IMR-90 (cell line): ENCODE measurements around the gene ORC5. TPM values are rescaled to one million over a fixed set of nuclear protein-coding genes. Genes with fewer than 3 reads are reported as not detected.

ENCODE experiments used
- ATAC-seq: fragments of 200-7000 bp; cut with Tn5 transposase; 2 replicates; pipeline ENCODE4 v1.9.1; 2020; ENCODE audit warnings: low read depth, mild to moderate bottlenecking, moderate library complexity
- BruUV-seq: library from RNA; stranded (reverse); fragments of 400-500 nt; replicated peaks from 2 replicates; lab custom pipeline; 2021; lab: Mats Ljungman, UMichigan
- CTCF ChIA-PET: fragments of 300-600 bp; formaldehyde crosslinking; extraction: SDS; loops from one replicate; lab custom pipeline; 2021; ENCODE audit warnings: antibody characterized with exemption; lab: Yijun Ruan, JAX
- POLR2A ChIA-PET: fragments of 300-600 bp; sonication (Branson Sonifier 250); formaldehyde crosslinking; loops from one replicate; lab custom pipeline; 2022; ENCODE audit warnings: antibody characterized with exemption; ENCODE audit not compliant: unreplicated experiment; lab: Charles Lee
- DNase-seq: peaks from one replicate; pipeline ENCODE4 v3.0.0; 2013
- H2AFZ ChIP-seq: replicated peaks from 2 replicates; pipeline ENCODE3; 2013; ENCODE audit warnings: low read length, mild to moderate bottlenecking; ENCODE audit not compliant: poor library complexity
- H2AK5ac ChIP-seq: 2 replicates; pipeline ENCODE4 v1.6.1; 2013; ENCODE audit warnings: low read depth, low read length, inconsistent platforms
- H2AK9ac ChIP-seq: replicated peaks from 2 replicates; pipeline ENCODE3; 2013; ENCODE audit warnings: mild to moderate bottlenecking, low read depth, low read length, moderate library complexity; ENCODE audit not compliant: poor library complexity
- H2BK120ac ChIP-seq: 2 replicates; pipeline ENCODE4 v1.6.1; 2013; ENCODE audit warnings: low read depth, low read length, inconsistent platforms
- H2BK15ac ChIP-seq: 3 replicates; pipeline ENCODE4 v1.6.1; 2013; ENCODE audit warnings: low read depth, low read length, inconsistent platforms
- H2BK20ac ChIP-seq: 2 replicates; pipeline ENCODE4 v1.6.1; 2013; ENCODE audit warnings: low read depth, mild to moderate bottlenecking, inconsistent platforms, low read length, moderate library complexity
- H2BK5ac ChIP-seq: 2 replicates; pipeline ENCODE4 v1.6.1; 2013; ENCODE audit warnings: mild to moderate bottlenecking, low read depth, low read length, inconsistent platforms; ENCODE audit not compliant: poor library complexity, severe bottlenecking
- H3K14ac ChIP-seq: replicated peaks from 2 replicates; pipeline ENCODE4 v1.6.1; 2013; ENCODE audit warnings: low read depth, low read length, inconsistent platforms
- H3K18ac ChIP-seq: 2 replicates; pipeline ENCODE4 v1.6.1; 2013; ENCODE audit warnings: low read depth, low read length, control low read depth
- H3K23ac ChIP-seq: 2 replicates; pipeline ENCODE4 v1.6.1; 2013; ENCODE audit warnings: low read depth, low read length, inconsistent platforms
- H3K27ac ChIP-seq: 2 replicates; pipeline ENCODE4 v1.5.1; 2013; ENCODE audit warnings: mild to moderate bottlenecking, control low read depth, low read length; ENCODE audit not compliant: insufficient read depth
- H3K27me3 ChIP-seq: 2 replicates; pipeline ENCODE4 v1.6.1; 2013; ENCODE audit warnings: low read length; ENCODE audit not compliant: control insufficient read depth, insufficient read depth
- H3K36me3 ChIP-seq: 2 replicates; pipeline ENCODE4 v1.6.1; 2013; ENCODE audit warnings: low read length, mixed read lengths; ENCODE audit not compliant: control insufficient read depth, insufficient read depth
- H3K4ac ChIP-seq: 2 replicates; pipeline ENCODE4 v1.6.1; 2013; ENCODE audit warnings: low read depth, low read length, inconsistent platforms
- H3K4me1 ChIP-seq: 2 replicates; pipeline ENCODE4 v1.6.1; 2013; ENCODE audit warnings: low read length, mixed read lengths; ENCODE audit not compliant: control insufficient read depth, insufficient read depth
- H3K4me2 ChIP-seq: 2 replicates; pipeline ENCODE4 v1.6.1; 2013; ENCODE audit warnings: low read depth, mild to moderate bottlenecking, control low read depth, low read length, moderate library complexity
- H3K4me3 ChIP-seq: 2 replicates; pipeline ENCODE4 v1.5.1; 2013; ENCODE audit warnings: low read depth, mild to moderate bottlenecking, control low read depth, low read length, moderate library complexity; ENCODE audit not compliant: insufficient read depth
- H3K56ac ChIP-seq: 2 replicates; pipeline ENCODE4 v1.6.1; 2013; ENCODE audit warnings: low read length, inconsistent platforms; ENCODE audit not compliant: insufficient read depth; ENCODE audit errors: extremely low read depth
- H3K79me1 ChIP-seq, 2 experiments: 2 replicates each; pipeline ENCODE4 v1.6.1; 2013; ENCODE audit warnings: low read length in 2 of 2, inconsistent platforms in 1 of 2, low read depth in 1 of 2
- H3K9ac ChIP-seq: 2 replicates; pipeline ENCODE4 v1.6.1; 2013; ENCODE audit warnings: low read depth, low read length, control low read depth
- H3K9me1 ChIP-seq: 2 replicates; pipeline ENCODE4 v1.6.1; 2013; ENCODE audit warnings: low read length, inconsistent platforms; ENCODE audit not compliant: insufficient read depth
- H3K9me3 ChIP-seq: 2 replicates; pipeline ENCODE4 v1.6.1; 2013; ENCODE audit warnings: low read length; ENCODE audit not compliant: control insufficient read depth, insufficient read depth
- H4K20me1 ChIP-seq: 2 replicates; pipeline ENCODE4 v1.6.1; 2013; ENCODE audit warnings: low read length, inconsistent platforms; ENCODE audit not compliant: insufficient read depth
- H4K5ac ChIP-seq: 2 replicates; pipeline ENCODE4 v1.6.1; 2013; ENCODE audit warnings: mild to moderate bottlenecking, low read depth, low read length, control low read depth
- H4K8ac ChIP-seq, 2 experiments: 2 replicates each; pipeline ENCODE4 v1.6.1; 2013; ENCODE audit warnings: low read depth in 2 of 2, low read length in 2 of 2, control low read depth in 1 of 2, inconsistent platforms in 1 of 2
- H4K91ac ChIP-seq: 2 replicates; pipeline ENCODE4 v1.6.1; 2013; ENCODE audit warnings: low read depth, low read length, inconsistent platforms; ENCODE audit not compliant: insufficient read depth
- BHLHE40 ChIP-seq: fragments of 150-350 bp; IDR thresholded peaks from 2 replicates; pipeline ENCODE4 v1.6.1; 2016; ENCODE audit warnings: mild to moderate bottlenecking, low read depth, low read length
- CEBPB ChIP-seq: IDR thresholded peaks from 2 replicates; pipeline ENCODE4 v1.6.1; 2012; ENCODE audit warnings: low read depth, low read length, improper control_type of control experiment
- CTCF ChIP-seq: conservative IDR thresholded peaks from 2 replicates; pipeline ENCODE4 v1.5.1; 2012; ENCODE audit warnings: mild to moderate bottlenecking, low read depth, low read length, improper control_type of control experiment
- MAZ ChIP-seq: IDR thresholded peaks from 2 replicates; pipeline ENCODE4 v1.6.1; 2012; ENCODE audit warnings: low read depth, mild to moderate bottlenecking, low read length, improper control_type of control experiment, moderate library complexity, borderline replicate concordance
- RAD21 ChIP-seq: IDR thresholded peaks from 2 replicates; pipeline ENCODE4 v1.6.1; 2012; ENCODE audit warnings: low read length, improper control_type of control experiment
- SMC3 ChIP-seq: fragments of 150-350 bp; IDR thresholded peaks from 2 replicates; pipeline ENCODE4 v1.6.1; 2016; ENCODE audit warnings: low read depth, mild to moderate bottlenecking, antibody characterized with exemption, low read length, moderate library complexity
- USF2 ChIP-seq: fragments of 150-350 bp; IDR thresholded peaks from 2 replicates; pipeline ENCODE4 v1.6.1; 2017; ENCODE audit warnings: mild to moderate bottlenecking, antibody characterized with exemption, low read length, low read depth
- WGBS, 2 experiments: methylation state at CpG; one replicate each; pipeline versions ENCODE4 v1.1.5 to v1.1.7; 2013; ENCODE audit warnings: missing lambda C conversion rate in 2 of 2; ENCODE audit not compliant: insufficient read length in 1 of 2; ENCODE audit errors: extremely low coverage in 2 of 2; 5-methylcytosine and 5-hydroxymethylcytosine counted together
- dilution Hi-C: fragments of 300-500 bp; cut with HindIII; formaldehyde crosslinking; loops from one replicate; pipeline ENCODE4 v1.14.3; 2018; ENCODE audit warnings: low sequenced_read_pairs; ENCODE audit not compliant: unreplicated experiment
- in situ Hi-C: fragments of 300-500 bp; cut with MboI; formaldehyde crosslinking; loops from 3 replicates; pipeline ENCODE4 v1.14.3; 2019; ENCODE audit warnings: low sequenced_read_pairs, inconsistent platforms, mixed read lengths
- intact Hi-C: fragments of 100-400 bp; cut with micrococcal nuclease; formaldehyde crosslinking; loops from 2 replicates; pipeline ENCODE4 v1.10.0; 2022
- polyA plus RNA-seq, 3 experiments: library from polyadenylated mRNA; depleted of rRNA; stranded (reverse); fragments of >200 nt; gene quantifications; 2 replicates each; pipeline ENCODE4 v1.2.3, GENCODE V29; 2012; ENCODE audit warnings: low replicate concordance in 1 of 3
- total RNA-seq: library from RNA; depleted of rRNA; stranded (reverse); fragments of >200 nt; gene quantifications from 2 replicates; pipeline ENCODE4 v1.2.3, GENCODE V29; 2012

Gene ORC5
- total and polyA plus RNA-seq, 2 of the 4 experiments (the other 2 are of a cell fraction) = 7.9 to 18.8 TPM

- no peak overlapping the region for H2BK5ac ChIP-seq
- peak; percentile 100 for ATAC-seq
- 0% methylated on average over 1 of the region's 29 CpGs; no CpG with 5 or more reads in 1 of the 2 experiments for WGBS, 2 experiments
- no peak overlapping the region for H3K27ac ChIP-seq
- no peaks in the 10 kb centered on the region for H3K9me3 ChIP-seq
- H3K36me3 ChIP-seq = no peaks in the 10 kb centered on the region
- dilution Hi-C loops = no loop called here
- no TSS peak for BruUV-seq
- no peak overlapping the region for H2AK9ac ChIP-seq
- TF ChIP-seq USF2 = no peak
- TF ChIP-seq RAD21 = peak; percentile 69
- TF ChIP-seq CTCF = peak; percentile 76
- no peak for TF ChIP-seq BHLHE40
- TF ChIP-seq MAZ = no peak
- TF ChIP-seq SMC3 = peak; percentile 45
- no peak for TF ChIP-seq CEBPB
- H3K18ac ChIP-seq = no peak overlapping the region
- H4K20me1 ChIP-seq = no peaks in the 10 kb centered on the region
- no peak overlapping the region for H3K4ac ChIP-seq
- H3K23ac ChIP-seq = no peak overlapping the region
- peak; percentile 58 for DNase-seq
- H2BK15ac ChIP-seq = no peak overlapping the region
- 0 out of 2 replicates have a peak, but pooled peaks cover 2% of the 10 kb centered on the region for H3K27me3 ChIP-seq
- H2BK20ac ChIP-seq = no peak overlapping the region
- H3K9ac ChIP-seq = no peak overlapping the region
- H3K4me3 ChIP-seq = no peak overlapping the region
- H4K5ac ChIP-seq = no peak overlapping the region
- no peak overlapping the region for H4K8ac ChIP-seq
- H3K79me1 ChIP-seq = no peaks in the 10 kb centered on the region
- in situ Hi-C loops = loop anchor here (10.0 kb wide), 1 partner anchor 613 kb away; no protein-coding TSS in a partner anchor
- H4K91ac ChIP-seq = no peak overlapping the region
- H3K14ac ChIP-seq = no peak overlapping the region
- H2AK5ac ChIP-seq = no peak overlapping the region
- ChIA-PET POLR2A (no interaction called here), CTCF (interaction anchor here (0.6 to 1.8 kb wide), 14 partner anchors 9 to 785 kb away, joined by 3 to 9 read pairs (median 4); no protein-coding TSS in a partner anchor)
- H3K4me2 ChIP-seq = peak overlapping the region; percentile 69; the same call in 1 of the 2 replicates
- no peaks in the 10 kb centered on the region for H3K4me1 ChIP-seq
- H3K9me1 ChIP-seq = no peaks in the 10 kb centered on the region
- intact Hi-C loops = loop anchor here (1.0 to 5.0 kb wide), 3 partner anchors 36 to 686 kb away; no protein-coding TSS in a partner anchor
- H2BK120ac ChIP-seq = no peak overlapping the region
- H2AFZ ChIP-seq = peak overlapping the region; percentile 86
- H3K56ac ChIP-seq = no peak overlapping the region
Measured at GRCh38 chr7:104231054-104232046, 23.5 kb upstream of the ORC5 start.
